Measurements from ENCODE around the gene TSTD1.

The TSTD1 gene, protein sequence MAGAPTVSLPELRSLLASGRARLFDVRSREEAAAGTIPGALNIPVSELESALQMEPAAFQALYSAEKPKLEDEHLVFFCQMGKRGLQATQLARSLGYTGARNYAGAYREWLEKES

DNA sequence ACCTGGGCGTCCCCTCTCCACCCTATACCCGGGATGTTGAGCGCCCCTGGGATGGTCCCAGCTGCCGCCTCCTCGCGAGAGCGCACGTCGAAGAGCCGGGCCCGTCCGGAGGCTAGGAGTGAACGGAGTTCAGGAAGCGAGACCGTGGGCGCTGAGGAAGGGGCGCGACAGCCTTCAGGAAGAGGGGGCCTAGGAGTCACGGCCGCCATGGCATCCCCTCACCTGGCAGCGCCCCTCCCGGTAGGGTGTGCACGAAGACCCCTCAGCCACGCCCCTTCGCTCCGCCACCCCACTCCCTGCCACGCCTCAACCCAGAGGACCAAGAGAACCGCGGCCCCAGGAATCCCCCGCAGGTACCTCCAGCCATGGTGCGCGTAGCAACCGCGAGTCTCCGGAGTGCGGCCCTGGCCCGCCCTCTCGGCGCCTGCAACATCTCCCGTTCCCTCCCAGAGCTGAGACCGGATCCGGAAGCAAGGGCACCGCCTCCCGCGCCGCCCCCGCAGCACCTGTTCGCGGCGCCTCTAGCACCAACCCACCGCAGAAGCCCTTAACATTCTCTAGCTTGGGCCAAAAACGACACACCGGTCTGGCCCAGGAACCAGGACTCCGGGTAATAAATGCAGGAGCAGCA, at the start of gene TSTD1:
Gene TSTD1 (minus strand): TSS at position 442 of the 631 bp plus-strand sequence. CDS start 75 bp downstream, at position 367.
- H3K9me3 ChIP-seq (ENCODE audit: control insufficient read depth, low read length), result no peaks in the 10 kb centered on the region
- DNase-seq (ENCODE audit: low read depth), result no peak
- H3K27me3 ChIP-seq (replicated peaks; ENCODE audit: control insufficient read depth, insufficient read depth, low read length), result no peaks in the 10 kb centered on the region
- H3K9ac ChIP-seq (ENCODE audit: low read length), result peak within 1 kb of the TSS; percentile 5
- no peak within 1 kb of the TSS for H3K4me3 ChIP-seq (ENCODE audit: low read length)
- peaks cover 50% of the 10 kb centered on the region for H3K36me3 ChIP-seq (ENCODE audit: control insufficient read depth, insufficient read depth, low read length, severe bottlenecking)
- peaks cover 4% of the 10 kb centered on the region for H3K4me1 ChIP-seq (ENCODE audit: control insufficient read depth, insufficient read depth, low read length)

DNA sequence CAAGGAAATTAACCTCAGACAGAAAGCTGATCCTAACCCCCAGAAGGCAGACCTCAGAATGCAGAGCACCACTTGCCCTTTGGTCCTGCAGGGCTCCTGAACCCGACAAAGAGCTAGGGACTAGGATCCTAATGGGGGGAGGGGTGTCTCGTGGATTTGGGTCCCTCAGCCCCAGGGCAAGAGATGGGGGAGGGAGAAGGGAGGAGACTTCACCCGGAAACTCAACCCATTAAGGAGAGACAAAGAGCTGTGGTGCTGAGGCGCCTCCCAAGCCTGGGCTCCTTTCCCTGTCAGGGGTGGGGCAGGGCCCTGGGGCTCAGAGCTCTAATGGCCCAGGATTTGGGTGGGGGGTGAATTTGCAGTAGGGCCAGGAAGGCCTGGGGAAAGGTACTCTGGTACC, 47.7 kb upstream of the TSTD1 start:
- DNase-seq (ENCODE audit: low read depth), result no peak
- Histone ChIP-seq H3K4me1 (ENCODE audit: control insufficient read depth, insufficient read depth, low read length) (peaks cover 30% of the 10 kb centered on the region), H3K27me3 (replicated peaks; ENCODE audit: control insufficient read depth, insufficient read depth, low read length) (no peaks in the 10 kb centered on the region), H3K9ac (ENCODE audit: low read length) (no peak overlapping the region), H3K9me3 (ENCODE audit: control insufficient read depth, low read length) (no peaks in the 10 kb centered on the region), H3K4me3 (ENCODE audit: low read length) (no peak overlapping the region), H3K36me3 (ENCODE audit: control insufficient read depth, insufficient read depth, low read length, severe bottlenecking) (no peaks in the 10 kb centered on the region)

DNA sequence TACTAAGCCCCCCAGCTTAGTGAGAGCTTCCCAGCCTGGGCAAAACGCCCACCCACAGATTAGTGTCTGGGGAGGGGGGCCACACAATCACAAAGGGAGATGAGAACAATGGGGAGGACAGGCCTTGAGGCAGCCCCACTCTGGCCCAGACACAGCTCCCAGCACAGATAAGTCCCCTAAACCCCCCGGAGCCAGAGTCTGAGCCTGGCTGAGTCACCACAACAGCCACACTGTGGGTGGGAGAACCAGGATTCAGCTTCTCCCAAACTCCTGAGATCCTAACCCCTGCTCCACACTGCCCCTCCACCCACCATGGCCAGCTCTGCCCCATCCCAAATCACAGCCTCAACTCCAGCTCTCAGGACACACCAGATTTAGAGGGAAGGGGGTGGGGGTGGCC, 46.4 kb upstream of the TSTD1 start:
- H3K4me1 ChIP-seq (ENCODE audit: control insufficient read depth, insufficient read depth, low read length), result peaks cover 43% of the 10 kb centered on the region
- no peaks in the 10 kb centered on the region for H3K27me3 ChIP-seq (replicated peaks; ENCODE audit: control insufficient read depth, insufficient read depth, low read length)
- no peaks in the 10 kb centered on the region for H3K36me3 ChIP-seq (ENCODE audit: control insufficient read depth, insufficient read depth, low read length, severe bottlenecking)
- peak; percentile 15 for DNase-seq (ENCODE audit: low read depth)
- H3K9ac ChIP-seq (ENCODE audit: low read length), result peak overlapping the region; percentile 33
- no peaks in the 10 kb centered on the region for H3K9me3 ChIP-seq (ENCODE audit: control insufficient read depth, low read length)
- H3K4me3 ChIP-seq (ENCODE audit: low read length), result no peak overlapping the region

DNA sequence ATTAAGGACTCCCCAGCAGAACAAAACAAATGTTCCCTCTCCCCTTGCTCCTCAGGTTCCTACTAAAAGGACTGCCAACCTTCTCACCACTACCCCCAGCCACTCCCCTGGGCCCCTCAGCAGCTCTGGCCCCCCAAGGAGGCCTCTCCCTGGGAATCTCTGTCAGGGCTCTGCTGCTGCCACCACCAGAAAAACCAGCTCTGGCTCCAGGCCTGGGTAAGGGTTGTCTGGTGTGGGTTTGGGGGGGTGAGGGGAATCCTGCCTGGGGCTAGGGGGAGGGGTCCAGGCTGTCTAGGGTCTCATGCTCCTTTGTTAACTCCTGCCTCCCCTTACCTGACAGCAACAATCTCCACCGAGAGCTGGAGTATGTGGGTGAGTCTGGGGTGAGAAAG, 45.8 kb upstream of the TSTD1 start:
- Histone ChIP-seq H3K9ac (ENCODE audit: low read length) (no peak overlapping the region), H3K36me3 (ENCODE audit: control insufficient read depth, insufficient read depth, low read length, severe bottlenecking) (no peaks in the 10 kb centered on the region), H3K27me3 (replicated peaks; ENCODE audit: control insufficient read depth, insufficient read depth, low read length) (no peaks in the 10 kb centered on the region), H3K4me3 (ENCODE audit: low read length) (no peak overlapping the region), H3K4me1 (ENCODE audit: control insufficient read depth, insufficient read depth, low read length) (peaks cover 47% of the 10 kb centered on the region), H3K9me3 (ENCODE audit: control insufficient read depth, low read length) (no peaks in the 10 kb centered on the region)
- DNase-seq (ENCODE audit: low read depth), result no peak

DNA sequence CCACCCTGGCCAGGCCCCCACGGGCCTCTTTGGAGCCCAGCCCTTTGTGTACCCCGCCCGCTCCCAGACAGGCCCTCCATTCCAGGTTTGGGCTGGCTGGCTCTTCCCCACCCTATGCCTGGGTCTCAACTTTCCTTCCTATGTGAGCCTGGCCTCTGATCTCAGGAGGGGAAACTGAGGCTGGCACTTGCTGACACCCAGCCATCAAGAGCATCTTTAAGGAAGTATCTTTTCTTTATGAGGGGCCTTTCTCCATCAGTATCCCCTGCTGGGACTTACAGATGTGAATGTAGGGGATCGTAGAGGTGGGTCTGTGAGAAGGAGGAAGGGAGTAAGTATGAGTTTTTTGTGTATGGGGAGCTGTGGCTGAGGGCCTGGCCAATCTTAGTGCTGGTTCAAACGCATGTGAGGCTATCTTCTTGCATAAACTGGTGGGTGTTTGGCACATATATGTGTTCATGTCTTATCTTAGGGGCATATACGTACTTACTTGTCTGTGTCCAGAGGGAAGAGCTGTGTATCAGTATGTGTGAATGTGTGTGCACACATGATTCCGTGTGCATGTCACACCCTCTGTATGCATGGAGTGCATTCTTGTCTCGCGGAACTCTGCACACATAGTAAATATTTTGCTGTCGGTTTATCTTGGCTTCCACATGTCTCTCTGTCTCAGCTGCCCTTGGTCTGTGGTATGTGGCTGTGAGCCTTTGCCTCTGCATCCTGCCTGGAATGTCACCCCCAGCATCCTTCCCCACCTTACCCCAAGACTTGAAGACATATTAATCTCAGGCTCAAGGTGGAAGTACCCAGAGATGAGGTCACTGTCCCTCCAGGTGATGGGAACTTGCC, 45.2 kb upstream of the TSTD1 start:
- Histone ChIP-seq H3K36me3 (ENCODE audit: control insufficient read depth, insufficient read depth, low read length, severe bottlenecking) (no peaks in the 10 kb centered on the region), H3K27me3 (replicated peaks; ENCODE audit: control insufficient read depth, insufficient read depth, low read length) (no peaks in the 10 kb centered on the region), H3K4me1 (ENCODE audit: control insufficient read depth, insufficient read depth, low read length) (peaks cover 47% of the 10 kb centered on the region), H3K4me3 (ENCODE audit: low read length) (no peak overlapping the region), H3K9ac (ENCODE audit: low read length) (no peak overlapping the region), H3K9me3 (ENCODE audit: control insufficient read depth, low read length) (no peaks in the 10 kb centered on the region)
- no peak for DNase-seq (ENCODE audit: low read depth)

DNA sequence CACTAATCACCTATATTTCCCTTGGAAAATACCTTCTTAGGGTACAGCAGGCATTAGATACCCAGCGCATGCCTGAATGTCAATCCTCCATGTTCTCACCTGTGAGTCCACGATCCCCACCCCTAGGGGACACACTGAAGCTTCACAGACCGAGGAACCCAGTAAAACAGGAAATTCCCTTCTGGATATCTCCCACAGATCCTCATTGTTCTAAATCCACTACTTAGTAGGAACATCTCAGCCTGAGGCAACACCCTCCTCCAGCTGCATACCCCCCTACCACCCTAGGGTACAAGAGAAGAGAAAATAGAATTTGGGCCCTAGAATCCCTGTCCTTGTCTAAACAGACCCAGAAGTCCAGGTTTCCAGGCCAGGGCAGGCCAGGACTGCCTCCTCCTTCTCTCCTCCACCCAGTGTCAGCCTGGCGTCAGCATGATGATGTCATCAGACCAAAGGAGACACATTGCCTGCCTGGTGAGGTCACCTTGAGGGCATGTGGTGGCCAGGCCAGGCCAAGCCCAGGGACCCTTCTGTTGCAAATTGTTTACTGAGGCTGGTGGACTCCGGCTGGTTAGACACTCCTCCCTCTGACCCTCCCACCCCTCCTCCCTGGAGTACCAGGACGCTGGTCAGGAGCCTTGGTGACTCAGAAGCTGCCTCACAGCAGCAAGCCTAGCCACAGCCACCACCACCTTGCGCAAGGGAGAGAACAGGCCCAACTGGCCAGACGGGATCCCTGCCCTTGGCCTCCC, 44.4 kb upstream of the TSTD1 start:
- Histone ChIP-seq H3K9me3 (ENCODE audit: control insufficient read depth, low read length) (no peaks in the 10 kb centered on the region), H3K4me1 (ENCODE audit: control insufficient read depth, insufficient read depth, low read length) (peaks cover 47% of the 10 kb centered on the region), H3K27me3 (replicated peaks; ENCODE audit: control insufficient read depth, insufficient read depth, low read length) (no peaks in the 10 kb centered on the region), H3K9ac (ENCODE audit: low read length) (peak overlapping the region; percentile 56), H3K36me3 (ENCODE audit: control insufficient read depth, insufficient read depth, low read length, severe bottlenecking) (no peaks in the 10 kb centered on the region), H3K4me3 (ENCODE audit: low read length) (no peak overlapping the region)
- DNase-seq (ENCODE audit: low read depth), result peak; percentile 83

DNA sequence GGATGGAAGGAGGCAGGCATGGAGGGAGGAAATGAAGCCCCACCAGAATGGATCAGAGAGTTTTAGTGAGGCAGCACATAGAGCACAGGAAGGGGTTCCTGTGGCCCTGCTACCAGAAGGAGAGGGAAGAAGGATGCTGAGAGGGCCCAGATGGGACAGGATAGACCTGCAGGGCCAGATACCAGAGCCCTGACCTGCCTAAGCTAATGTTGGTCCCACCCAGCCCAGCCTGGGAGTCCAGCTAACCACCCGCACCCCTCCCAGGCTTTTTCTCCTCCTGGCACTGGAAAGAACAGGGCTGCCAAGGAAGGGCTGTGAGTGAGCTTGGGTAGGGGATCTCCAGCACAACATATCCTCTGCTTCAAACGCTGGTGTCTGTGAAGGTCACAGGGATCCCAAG, 43.7 kb upstream of the TSTD1 start:
- H3K9me3 ChIP-seq (ENCODE audit: control insufficient read depth, low read length), result no peaks in the 10 kb centered on the region
- DNase-seq (ENCODE audit: low read depth), result no peak
- peaks cover 47% of the 10 kb centered on the region for H3K4me1 ChIP-seq (ENCODE audit: control insufficient read depth, insufficient read depth, low read length)
- no peak overlapping the region for H3K4me3 ChIP-seq (ENCODE audit: low read length)
- no peaks in the 10 kb centered on the region for H3K36me3 ChIP-seq (ENCODE audit: control insufficient read depth, insufficient read depth, low read length, severe bottlenecking)
- no peaks in the 10 kb centered on the region for H3K27me3 ChIP-seq (replicated peaks; ENCODE audit: control insufficient read depth, insufficient read depth, low read length)
- no peak overlapping the region for H3K9ac ChIP-seq (ENCODE audit: low read length)

DNA sequence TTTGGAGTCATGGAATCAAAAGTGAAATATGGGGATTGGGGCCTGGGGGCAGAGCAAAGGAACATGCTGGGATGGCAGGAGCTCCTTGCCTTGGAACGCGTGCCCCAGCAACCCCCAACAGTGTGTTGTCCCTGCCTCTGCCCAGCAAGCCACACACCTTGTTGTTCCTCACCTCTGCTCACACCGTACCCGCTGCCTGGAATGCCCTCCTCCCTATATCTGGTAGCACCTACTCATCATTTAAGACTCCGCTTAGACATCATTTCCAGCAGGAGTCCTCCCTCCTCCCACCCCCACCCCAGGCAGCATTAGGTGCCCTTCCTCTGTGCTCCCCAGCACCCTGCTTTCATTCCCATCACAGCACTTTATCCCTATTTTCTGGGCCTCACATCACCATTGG, 42.8 kb upstream of the TSTD1 start:
- H3K4me1 ChIP-seq (ENCODE audit: control insufficient read depth, insufficient read depth, low read length), result peaks cover 47% of the 10 kb centered on the region
- H3K36me3 ChIP-seq (ENCODE audit: control insufficient read depth, insufficient read depth, low read length, severe bottlenecking), result no peaks in the 10 kb centered on the region
- no peak for DNase-seq (ENCODE audit: low read depth)
- no peaks in the 10 kb centered on the region for H3K27me3 ChIP-seq (replicated peaks; ENCODE audit: control insufficient read depth, insufficient read depth, low read length)
- no peak overlapping the region for H3K9ac ChIP-seq (ENCODE audit: low read length)
- H3K4me3 ChIP-seq (ENCODE audit: low read length), result no peak overlapping the region
- H3K9me3 ChIP-seq (ENCODE audit: control insufficient read depth, low read length), result no peaks in the 10 kb centered on the region

DNA sequence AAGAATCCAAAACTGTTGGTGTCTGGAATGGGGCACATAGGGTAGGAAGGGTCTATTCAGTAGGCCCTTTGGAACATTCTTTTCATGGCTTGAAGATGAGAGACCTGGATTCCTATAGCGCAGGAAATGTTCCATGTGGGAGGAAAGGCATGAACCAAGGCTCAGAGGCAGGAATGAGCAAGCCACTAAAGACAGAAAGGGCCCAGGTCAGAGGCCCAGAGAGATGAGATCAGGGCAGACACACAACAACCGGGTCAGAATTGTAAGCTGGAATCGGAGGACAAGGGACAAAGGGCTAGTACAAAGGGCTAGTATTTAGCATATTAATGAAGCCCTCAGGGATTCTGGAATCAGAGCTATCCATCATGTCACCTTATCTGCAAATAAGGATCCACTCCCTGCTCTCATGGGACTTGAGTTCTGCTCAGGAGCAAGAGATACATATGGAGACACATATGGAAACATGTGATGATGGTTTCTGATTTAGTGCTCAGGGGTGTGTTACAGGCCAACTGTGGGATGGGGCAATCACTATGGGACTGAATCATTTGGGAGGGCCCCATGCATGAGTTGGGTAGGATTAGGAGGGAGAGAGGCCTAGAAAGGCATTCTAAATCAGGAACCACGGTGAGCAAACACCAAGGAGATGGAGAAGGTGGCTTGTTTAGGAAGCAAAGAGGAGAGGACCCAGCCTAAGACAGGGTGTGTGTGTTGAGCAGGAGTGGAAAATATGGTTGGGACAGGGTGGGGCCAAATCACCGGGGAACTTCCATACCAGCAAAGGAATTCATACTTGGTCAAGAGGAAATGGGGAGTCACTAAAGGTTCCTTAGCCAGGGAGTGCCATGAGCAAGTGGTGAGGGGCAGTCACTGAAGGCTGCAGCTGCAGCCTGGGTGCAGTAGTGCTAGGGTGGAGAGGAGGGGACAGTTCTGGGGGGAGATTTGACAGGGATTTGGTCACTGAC, 42.0 kb upstream of the TSTD1 start:
- H3K9ac ChIP-seq (ENCODE audit: low read length), result peak overlapping the region; percentile 5
- H3K27me3 ChIP-seq (replicated peaks; ENCODE audit: control insufficient read depth, insufficient read depth, low read length), result no peaks in the 10 kb centered on the region
- no peaks in the 10 kb centered on the region for H3K36me3 ChIP-seq (ENCODE audit: control insufficient read depth, insufficient read depth, low read length, severe bottlenecking)
- H3K4me1 ChIP-seq (ENCODE audit: control insufficient read depth, insufficient read depth, low read length), result peaks cover 47% of the 10 kb centered on the region
- no peaks in the 10 kb centered on the region for H3K9me3 ChIP-seq (ENCODE audit: control insufficient read depth, low read length)
- DNase-seq (ENCODE audit: low read depth), result peak; percentile 42
- no peak overlapping the region for H3K4me3 ChIP-seq (ENCODE audit: low read length)

DNA sequence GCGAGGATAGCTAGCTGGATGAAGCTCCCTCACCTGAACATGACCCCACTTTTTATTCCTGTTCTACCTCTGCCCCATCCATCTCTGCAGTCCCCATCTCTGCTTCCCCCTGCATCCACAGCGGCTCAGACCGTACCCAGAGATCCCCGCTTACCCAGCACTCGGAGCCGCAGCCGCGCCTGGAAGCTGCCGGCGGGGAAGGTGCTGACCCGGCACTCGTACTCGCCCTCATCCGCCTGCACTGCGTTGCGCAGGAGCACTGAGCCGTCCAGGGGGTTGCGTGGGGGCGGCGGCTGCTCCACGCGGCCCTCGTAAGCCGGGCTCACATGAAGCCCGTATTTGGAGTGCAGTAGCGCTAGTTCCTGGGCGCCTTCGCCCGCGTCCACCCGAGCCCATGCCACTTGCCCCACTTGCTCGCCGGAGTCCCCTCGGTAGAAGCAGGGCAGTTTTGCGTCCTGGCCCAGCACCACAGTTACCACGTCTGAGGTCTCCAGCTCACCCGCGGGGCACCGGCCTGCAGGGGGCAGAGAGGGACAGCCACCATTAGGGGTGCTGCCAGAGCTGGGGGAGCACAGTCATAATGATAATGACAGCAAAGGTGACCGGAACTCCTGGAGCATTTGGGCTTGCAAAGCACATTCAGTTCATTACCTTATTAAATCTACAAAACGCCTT, 40.8 kb upstream of the TSTD1 start:
- H3K9ac ChIP-seq (ENCODE audit: low read length), result no peak overlapping the region
- no peak for DNase-seq (ENCODE audit: low read depth)
- H3K4me1 ChIP-seq (ENCODE audit: control insufficient read depth, insufficient read depth, low read length), result peaks cover 38% of the 10 kb centered on the region
- no peaks in the 10 kb centered on the region for H3K36me3 ChIP-seq (ENCODE audit: control insufficient read depth, insufficient read depth, low read length, severe bottlenecking)
- H3K9me3 ChIP-seq (ENCODE audit: control insufficient read depth, low read length), result no peaks in the 10 kb centered on the region
- H3K4me3 ChIP-seq (ENCODE audit: low read length), result no peak overlapping the region
- H3K27me3 ChIP-seq (replicated peaks; ENCODE audit: control insufficient read depth, insufficient read depth, low read length), result no peaks in the 10 kb centered on the region
